GM23248 (cell line): ENCODE measurements around the gene RP9. TPM values are rescaled to one million over a fixed set of nuclear protein-coding genes. Genes with fewer than 3 reads are reported as not detected.

Source experiments
- DNase-seq: peaks from one replicate; pipeline ENCODE4 v3.0.0-alpha.2; 2015
- H2AFZ ChIP-seq: fragments of 200-600 bp; sonication (generic); 2 replicates; pipeline ENCODE4 v1.6.1; 2016; ENCODE audit warnings: antibody characterized with exemption
- H3F3A ChIP-seq: fragments of 200-600 bp; sonication (generic); 2 replicates; pipeline ENCODE4 v1.6.1; 2016; ENCODE audit warnings: mild to moderate bottlenecking, antibody characterized with exemption, mixed run types; ENCODE audit not compliant: insufficient read depth
- H3K27ac ChIP-seq: fragments of 200-600 bp; sonication (generic); 2 replicates; pipeline ENCODE4 v1.5.1; 2016; ENCODE audit warnings: mild to moderate bottlenecking
- H3K27me3 ChIP-seq: fragments of 200-600 bp; sonication (generic); replicated peaks from 2 replicates; pipeline ENCODE4 v1.6.1; 2016; ENCODE audit warnings: mild to moderate bottlenecking; ENCODE audit not compliant: insufficient read depth
- H3K36me3 ChIP-seq: fragments of 200-600 bp; sonication (generic); 2 replicates; pipeline ENCODE4 v1.6.1; 2016; ENCODE audit warnings: low read depth, mild to moderate bottlenecking
- H3K4me1 ChIP-seq: fragments of 200-600 bp; sonication (generic); 2 replicates; pipeline ENCODE4 v1.6.1; 2016; ENCODE audit warnings: mild to moderate bottlenecking; ENCODE audit not compliant: insufficient read depth
- H3K4me2 ChIP-seq: fragments of 200-600 bp; sonication (generic); one replicate; pipeline ENCODE4 v1.6.1; 2016; ENCODE audit warnings: mild to moderate bottlenecking; ENCODE audit not compliant: unreplicated experiment
- H3K4me3 ChIP-seq: fragments of 200-600 bp; sonication (generic); 2 replicates; pipeline ENCODE4 v1.5.1; 2016; ENCODE audit warnings: mild to moderate bottlenecking
- H3K79me2 ChIP-seq: fragments of 200-600 bp; sonication (generic); 2 replicates; pipeline ENCODE4 v1.6.1; 2016; ENCODE audit warnings: mild to moderate bottlenecking; ENCODE audit not compliant: insufficient read depth
- H3K9ac ChIP-seq: fragments of 200-600 bp; sonication (generic); 2 replicates; pipeline ENCODE4 v1.6.1; 2016; ENCODE audit warnings: mild to moderate bottlenecking
- H3K9me2 ChIP-seq: fragments of 200-600 bp; sonication (generic); 2 replicates; pipeline ENCODE4 v1.6.1; 2016; ENCODE audit warnings: mixed run types, mild to moderate bottlenecking, moderate library complexity; ENCODE audit not compliant: insufficient read depth
- H3K9me3 ChIP-seq: fragments of 200-600 bp; sonication (generic); one replicate; pipeline ENCODE4 v1.6.1; 2017; ENCODE audit warnings: low read depth
- H4K20me1 ChIP-seq: fragments of 200-600 bp; sonication (generic); 2 replicates; pipeline ENCODE4 v1.6.0; 2016; ENCODE audit not compliant: insufficient read depth
- EZH2 ChIP-seq: fragments of 200-600 bp; sonication (generic); IDR thresholded peaks from 2 replicates; pipeline ENCODE4 v1.6.1; 2018; ENCODE audit warnings: antibody characterized with exemption, mild to moderate bottlenecking; ENCODE audit not compliant: insufficient read depth, poor library complexity, severe bottlenecking
- EZH2phosphoT487 ChIP-seq: fragments of 200-600 bp; sonication (generic); IDR thresholded peaks from 2 replicates; pipeline ENCODE4 v1.6.1; 2018; ENCODE audit warnings: antibody characterized with exemption, moderate library complexity, mild to moderate bottlenecking, low read depth; ENCODE audit not compliant: insufficient read depth
- WGBS, 2 experiments: methylation state at CpG; one replicate each; pipeline ENCODE4 v1.1.6; 2015 to 2017; ENCODE audit warnings: low lambda C conversion rate in 2 of 2, low coverage in 1 of 2; ENCODE audit errors: missing lambda C conversion rate in 2 of 2; 5-methylcytosine and 5-hydroxymethylcytosine counted together
- in situ Hi-C: fragments of 300-500 bp; cut with MboI; formaldehyde crosslinking; loops from 2 replicates; pipeline ENCODE4 v1.15.0; 2020
- polyA plus RNA-seq: library from polyadenylated mRNA; unstranded; fragments of >200 nt; fragmentation: Nextera tagmentation; extraction: Ambion mirVana; gene quantifications from 2 replicates; pipeline ENCODE4 v1.2.1, GENCODE V29; 2016
- small RNA-seq: library from RNA; depleted of rRNA; stranded (forward); fragments of <200 nt; gene quantifications from one replicate; pipeline ENCODE3, GENCODE V24; 2014; ENCODE audit warnings: low read depth, low replicate concordance
- total RNA-seq: library from RNA; depleted of rRNA; stranded (reverse); fragments of >200 nt; shearing (Covaris generic); gene quantifications from 2 replicates; pipeline ENCODE4 v1.2.3, GENCODE V29; 2014; rRNA removed

The RP9 gene
- total and polyA plus RNA-seq, 2 experiments from 2014 or later = 9.5 to 24.7 TPM

DNA sequence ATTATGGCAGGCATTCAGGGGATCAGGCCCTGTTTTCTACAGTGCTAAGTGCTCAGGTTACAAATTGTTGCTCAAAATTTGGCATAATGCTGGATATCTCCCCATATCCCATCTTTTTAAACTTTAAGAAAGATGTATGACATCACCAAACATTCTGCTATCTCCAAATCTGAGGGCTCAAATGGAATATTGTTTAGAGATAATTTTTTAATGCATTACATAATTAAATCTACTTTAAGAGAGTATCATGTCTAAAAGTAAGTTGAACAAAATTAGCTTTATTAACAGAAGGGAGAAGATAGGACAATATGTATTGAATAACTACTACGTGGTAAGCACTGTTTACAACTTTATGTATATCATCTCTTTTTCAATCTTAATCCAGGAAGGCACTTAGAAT is 60.5 kb downstream of the RP9 start:
- no peak overlapping the region for H3K27ac ChIP-seq
- in situ Hi-C loops = no loop called here

GRCh38 chr7:33048257-33048656 is 60.9 kb downstream of the RP9 start:
- no peak for TF ChIP-seq EZH2
- TF ChIP-seq EZH2phosphoT487 = no peak
- H3K4me1 ChIP-seq = peaks cover 23% of the 10 kb centered on the region
- 80 to 84% methylated on average over 3 of the region's 3 CpGs for WGBS, 2 experiments
- no peak overlapping the region for H3K9ac ChIP-seq
- H3K27ac ChIP-seq = no peak overlapping the region
- 0 out of 2 replicates have a peak, but pooled peaks cover 6% of the 10 kb centered on the region for H4K20me1 ChIP-seq
- H3K27me3 ChIP-seq = no peaks in the 10 kb centered on the region
- H3K9me3 ChIP-seq = no peaks in the 10 kb centered on the region
- H3K4me2 ChIP-seq = no peak overlapping the region
- no peaks in the 10 kb centered on the region for H3K9me2 ChIP-seq
- peaks cover 8% of the 10 kb centered on the region; the same call in 1 of the 2 replicates for H3F3A ChIP-seq
- H2AFZ ChIP-seq = no peak overlapping the region
- no peaks in the 10 kb centered on the region for H3K36me3 ChIP-seq
- H3K79me2 ChIP-seq = peaks cover 100% of the 10 kb centered on the region
- in situ Hi-C loops = no loop called here
- H3K4me3 ChIP-seq = no peak overlapping the region
- DNase-seq = no peak

More for the DNA sequence above, 60.5 kb downstream of the RP9 start:
- H3K27me3 ChIP-seq = no peaks in the 10 kb centered on the region
- H3K4me3 ChIP-seq = no peak overlapping the region
- no peak overlapping the region for H3K4me2 ChIP-seq
- H3K36me3 ChIP-seq = no peaks in the 10 kb centered on the region
- peaks cover 100% of the 10 kb centered on the region for H3K79me2 ChIP-seq
- 0 out of 2 replicates have a peak, but pooled peaks cover 6% of the 10 kb centered on the region for H4K20me1 ChIP-seq
- DNase-seq = no peak
- H3F3A ChIP-seq = peaks cover 8% of the 10 kb centered on the region; the same call in 1 of the 2 replicates
- no peak for TF ChIP-seq EZH2
- no peak for TF ChIP-seq EZH2phosphoT487
- H3K9me3 ChIP-seq = no peaks in the 10 kb centered on the region
- peaks cover 23% of the 10 kb centered on the region for H3K4me1 ChIP-seq
- no peak overlapping the region for H3K9ac ChIP-seq
- WGBS, 2 experiments = 95 to 100% methylated on average over 1 of the region's 1 CpG
- no peaks in the 10 kb centered on the region for H3K9me2 ChIP-seq
- no peak overlapping the region for H2AFZ ChIP-seq

DNA sequence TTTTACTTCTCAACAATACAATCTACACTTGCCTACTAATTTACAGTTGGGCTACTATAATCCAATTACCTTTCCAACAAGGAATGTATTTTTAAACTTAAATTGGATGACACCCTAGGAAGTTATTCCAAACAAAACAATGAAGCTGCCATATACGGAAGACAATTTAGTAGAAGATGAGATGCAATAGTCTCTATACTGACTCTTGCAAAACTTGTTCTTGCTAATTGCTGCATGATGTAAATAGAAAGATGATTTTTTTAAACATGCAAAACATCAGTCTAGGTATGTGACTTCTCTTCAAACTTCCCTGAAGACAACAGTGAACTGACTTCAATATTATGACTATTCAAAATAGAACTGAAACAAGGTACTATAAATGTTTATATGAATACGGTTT is 64.2 kb downstream of the RP9 start:
- Histone ChIP-seq H3K27ac (0 out of 2 replicates have a peak overlapping the region, but pooled peaks have one; percentile 4), H3K9me3 (no peaks in the 10 kb centered on the region), H3K27me3 (no peaks in the 10 kb centered on the region), H3K79me2 (peaks cover 100% of the 10 kb centered on the region), H3K36me3 (no peaks in the 10 kb centered on the region), H3K4me2 (peak overlapping the region; percentile 28), H3K4me3 (no peak overlapping the region), H3K4me1 (peaks cover 34% of the 10 kb centered on the region), H2AFZ (no peak overlapping the region), H4K20me1 (no peaks in the 10 kb centered on the region), H3F3A (peaks cover 8% of the 10 kb centered on the region; the same call in 1 of the 2 replicates), H3K9ac (no peak overlapping the region), H3K9me2 (no peaks in the 10 kb centered on the region)
- 56 to 58% methylated on average over 2 of the region's 2 CpGs for WGBS, 2 experiments
- in situ Hi-C loops = no loop called here
- peak; percentile 38 for DNase-seq
- TF ChIP-seq EZH2 = no peak
- no peak for TF ChIP-seq EZH2phosphoT487

Small RNA genes within 50 kb of the gene (small RNA-seq; reads per million reads assigned to genes)
- not detected for gene AC074338.1
- not detected for gene RN7SL505P

Other genes with a start within 250 kb of the RP9 start
- 31.1 and 33.1 TPM in 2 replicates for gene KBTBD2, start 217.6 kb downstream of the RP9 start, total RNA-seq
- 19.1 and 19.9 TPM in 2 replicates for gene KBTBD2, start 217.6 kb downstream of the RP9 start, polyA plus RNA-seq
- gene FKBP9, start 152.0 kb downstream of the RP9 start, total RNA-seq = 555 and 556 TPM in 2 replicates
- 350 and 364 TPM in 2 replicates for gene FKBP9, start 152.0 kb downstream of the RP9 start, polyA plus RNA-seq
- gene NT5C3A, start 46.6 kb downstream of the RP9 start, total RNA-seq = 22.5 and 34.9 TPM in 2 replicates
- gene NT5C3A, start 46.6 kb downstream of the RP9 start, polyA plus RNA-seq = 40.2 and 40.4 TPM in 2 replicates
- 15.0 and 19.2 TPM in 2 replicates for gene BBS9, start 20.2 kb upstream of the RP9 start, total RNA-seq
- gene BBS9, start 20.2 kb upstream of the RP9 start, polyA plus RNA-seq = 10.2 and 10.8 TPM in 2 replicates